HEK293 (cell line): ENCODE results near the gene ALOX5AP.

Experiments used
- CTCF ChIA-PET: fragments of 350-600 bp; formaldehyde crosslinking; extraction: SDS; loops from one replicate; lab custom pipeline; 2021; ENCODE audit warnings: antibody characterized with exemption; lab: Yijun Ruan, JAX
- POLR2A ChIA-PET: fragments of 300-600 bp; formaldehyde crosslinking; extraction: SDS; loops from one replicate; lab custom pipeline; 2020; ENCODE audit warnings: antibody characterized with exemption, inconsistent platforms; lab: Yijun Ruan, JAX
- H3K27ac ChIP-seq: fragments of 200-500 bp; sonication (Bioruptor generic); 2 replicates; pipeline ENCODE4 v1.5.1; 2014; ENCODE audit warnings: low read depth, low read length, control low read depth, inconsistent platforms; ENCODE audit errors: extremely low read depth
- H3K36me3 ChIP-seq, 2 experiments: fragments of 200-500 bp in 1 of 2; sonication (Bioruptor generic) in 1 of 2; 1 replicate in 1 of 2; 2 replicates in 1 of 2; pipeline ENCODE4 v1.5.1; 2014 to 2017; ENCODE audit warnings: inconsistent platforms in 2 of 2, low read length in 2 of 2; ENCODE audit not compliant: control insufficient read depth in 2 of 2, insufficient read depth in 1 of 2
- H3K4me1 ChIP-seq: fragments of 200-500 bp; sonication (Bioruptor generic); 2 replicates; pipeline ENCODE4 v1.5.1; 2014; ENCODE audit warnings: mild to moderate bottlenecking, low read length, inconsistent platforms; ENCODE audit not compliant: control insufficient read depth, insufficient read depth
- H3K4me3 ChIP-seq: 2 replicates; pipeline ENCODE4 v1.5.1; 2011; ENCODE audit warnings: low read depth, mild to moderate bottlenecking, control low read depth, low read length, moderate library complexity
- H3K9me3 ChIP-seq: fragments of 200-500 bp; sonication (Bioruptor generic); 2 replicates; pipeline ENCODE4 v1.5.1; 2014; ENCODE audit warnings: low read depth, low read length, inconsistent platforms; ENCODE audit not compliant: control insufficient read depth, insufficient read depth
- IKZF3 ChIP-seq: fragments of 450-650 bp; IDR thresholded peaks from 2 replicates; pipeline ENCODE4 v1.5.0; 2018; ENCODE audit warnings: missing biosample characterization, mild to moderate bottlenecking, missing genetic modification characterization, moderate library complexity
- PATZ1 ChIP-seq: fragments of 450-650 bp; formaldehyde crosslinking; IDR thresholded peaks from 2 replicates; pipeline ENCODE4 v1.5.1; 2016; ENCODE audit warnings: missing biosample characterization, missing genetic modification characterization
- ZBTB7A ChIP-seq: fragments of 450-650 bp; formaldehyde crosslinking; IDR thresholded peaks from 2 replicates; pipeline ENCODE4 v1.5.1; 2016; ENCODE audit warnings: low read depth, missing biosample characterization, missing genetic modification characterization
- ZFP41 ChIP-seq: fragments of 450-650 bp; formaldehyde crosslinking; IDR thresholded peaks from 2 replicates; pipeline ENCODE4 v1.5.1; 2016; ENCODE audit warnings: missing biosample characterization, missing genetic modification characterization, borderline replicate concordance
- ZNF112 ChIP-seq: fragments of 450-650 bp; formaldehyde crosslinking; IDR thresholded peaks from 2 replicates; pipeline ENCODE4 v1.5.0; 2017; ENCODE audit warnings: missing biosample characterization, missing genetic modification characterization
- ZNF174 ChIP-seq: fragments of 450-650 bp; formaldehyde crosslinking; IDR thresholded peaks from 2 replicates; pipeline ENCODE4 v1.5.0; 2017; ENCODE audit warnings: missing biosample characterization, mild to moderate bottlenecking, missing genetic modification characterization
- ZNF184 ChIP-seq: fragments of 450-650 bp; IDR thresholded peaks from 2 replicates; pipeline ENCODE4 v1.5.1; 2018; ENCODE audit warnings: missing biosample characterization, mild to moderate bottlenecking, missing genetic modification characterization
- ZNF223 ChIP-seq: fragments of 450-650 bp; formaldehyde crosslinking; IDR thresholded peaks from 2 replicates; pipeline ENCODE4 v1.5.1; 2016; ENCODE audit warnings: missing biosample characterization, missing genetic modification characterization
- ZNF248 ChIP-seq: fragments of 450-650 bp; formaldehyde crosslinking; IDR thresholded peaks from 2 replicates; pipeline ENCODE4 v1.5.1; 2017; ENCODE audit warnings: missing biosample characterization, missing genetic modification characterization
- ZNF449 ChIP-seq: fragments of 450-650 bp; formaldehyde crosslinking; IDR thresholded peaks from 2 replicates; pipeline ENCODE4 v1.5.1; 2017; ENCODE audit warnings: missing biosample characterization, mild to moderate bottlenecking, missing genetic modification characterization, moderate library complexity
- ZNF530 ChIP-seq: fragments of 450-650 bp; formaldehyde crosslinking; IDR thresholded peaks from 2 replicates; pipeline ENCODE4 v1.5.1; 2016; ENCODE audit warnings: low read depth, missing biosample characterization, missing genetic modification characterization
- ZNF658 ChIP-seq: fragments of 450-650 bp; formaldehyde crosslinking; IDR thresholded peaks from 2 replicates; pipeline ENCODE4; 2016; ENCODE audit warnings: missing biosample characterization, missing genetic modification characterization
- ZNF664 ChIP-seq: fragments of 450-650 bp; formaldehyde crosslinking; IDR thresholded peaks from 2 replicates; pipeline ENCODE4 v1.5.1; 2016; ENCODE audit warnings: missing biosample characterization, missing genetic modification characterization
- ZNF670 ChIP-seq: fragments of 450-650 bp; formaldehyde crosslinking; IDR thresholded peaks from 2 replicates; pipeline ENCODE4 v1.5.1; 2016; ENCODE audit warnings: missing biosample characterization, missing genetic modification characterization, low read depth
- ZNF768 ChIP-seq: fragments of 450-650 bp; formaldehyde crosslinking; IDR thresholded peaks from 2 replicates; pipeline ENCODE4 v1.5.1; 2018; ENCODE audit warnings: missing biosample characterization, mild to moderate bottlenecking, missing genetic modification characterization
- ZNF792 ChIP-seq: fragments of 450-650 bp; formaldehyde crosslinking; IDR thresholded peaks from 2 replicates; pipeline ENCODE4 v1.5.1; 2016; ENCODE audit warnings: missing biosample characterization, missing genetic modification characterization
- ZSCAN23 ChIP-seq: fragments of 450-650 bp; formaldehyde crosslinking; IDR thresholded peaks from 2 replicates; pipeline ENCODE4 v1.5.1; 2016; ENCODE audit warnings: missing biosample characterization, missing genetic modification characterization
- TF ChIP-seq, protein P1 (sequence below): sonication (generic); formaldehyde crosslinking; IDR thresholded peaks from 2 replicates; pipeline ENCODE4 v1.8.1; 2022; ENCODE audit warnings: mild to moderate bottlenecking, moderate library complexity, missing genetic modification reagents
- TF ChIP-seq, protein P2 (sequence below): fragments of 450-650 bp; formaldehyde crosslinking; IDR thresholded peaks from 2 replicates; pipeline ENCODE4 v1.5.1; 2016; ENCODE audit warnings: missing biosample characterization, missing genetic modification characterization
- TF ChIP-seq, protein P3 (sequence below): fragments of 450-650 bp; formaldehyde crosslinking; IDR thresholded peaks from 2 replicates; pipeline ENCODE4 v1.5.1; 2016; ENCODE audit warnings: missing biosample characterization, missing genetic modification characterization

ALOX5AP gene

GRCh38 chr13:30735872-30736175 lies 481 bp downstream of the ALOX5AP start (continued):
- TF ChIP-seq ZNF174 (tag by site-specific recombination) (no peak), ZNF768 (no peak), ZNF184 (no peak), ZNF530 (no peak), ZFP41 (no peak), PATZ1 (tag by site-specific recombination) (no peak)
- TF ChIP-seq, protein P1, sequence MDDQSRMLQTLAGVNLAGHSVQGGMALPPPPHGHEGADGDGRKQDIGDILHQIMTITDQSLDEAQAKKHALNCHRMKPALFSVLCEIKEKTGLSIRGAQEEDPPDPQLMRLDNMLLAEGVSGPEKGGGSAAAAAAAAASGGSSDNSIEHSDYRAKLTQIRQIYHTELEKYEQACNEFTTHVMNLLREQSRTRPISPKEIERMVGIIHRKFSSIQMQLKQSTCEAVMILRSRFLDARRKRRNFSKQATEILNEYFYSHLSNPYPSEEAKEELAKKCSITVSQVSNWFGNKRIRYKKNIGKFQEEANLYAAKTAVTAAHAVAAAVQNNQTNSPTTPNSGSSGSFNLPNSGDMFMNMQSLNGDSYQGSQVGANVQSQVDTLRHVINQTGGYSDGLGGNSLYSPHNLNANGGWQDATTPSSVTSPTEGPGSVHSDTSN (CRISPR knock-in tag) = no peak

DNA sequence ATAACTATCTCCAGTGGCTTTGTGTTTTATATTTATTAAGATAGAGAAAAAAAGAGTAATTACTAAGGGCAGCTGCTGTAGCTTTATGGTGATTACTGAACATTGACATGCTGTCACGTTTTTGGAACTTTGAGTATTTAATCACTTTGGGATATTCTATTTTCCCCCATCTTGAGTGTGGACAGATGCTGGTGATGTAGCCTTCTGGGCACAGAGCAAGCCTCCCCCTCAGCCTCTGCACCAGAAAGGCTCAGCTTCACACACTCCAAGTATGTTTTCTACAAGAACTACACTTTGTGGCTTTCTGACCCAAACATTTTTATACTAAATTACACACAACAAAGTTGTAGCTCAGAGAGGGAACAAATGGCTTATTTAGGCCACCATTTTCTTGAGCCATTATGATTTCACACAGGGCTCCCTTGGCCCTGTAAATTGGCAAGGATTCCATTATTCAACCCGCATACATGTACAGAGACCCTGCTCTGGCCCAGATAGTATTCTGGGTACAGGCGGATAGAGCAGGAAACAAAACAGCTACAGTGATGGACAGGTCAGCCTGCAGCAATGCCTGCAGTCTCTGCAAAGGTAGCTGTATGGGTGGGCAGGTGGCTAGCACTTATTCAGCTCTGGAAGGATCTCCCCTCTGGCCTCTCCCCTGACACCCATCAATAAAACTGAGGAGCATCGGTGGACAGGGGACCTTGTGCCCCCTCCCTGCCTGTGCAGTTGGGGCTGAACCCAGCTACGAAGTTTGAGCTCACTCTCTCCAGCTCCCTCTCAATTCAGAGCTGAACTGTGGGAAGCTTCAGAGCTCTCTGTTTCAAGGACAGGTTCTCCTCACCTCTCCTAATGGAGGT lies 1.3 kb downstream of the ALOX5AP start:
- Histone ChIP-seq H3K4me3 (no peak overlapping the region), H3K36me3 (no peaks in the 10 kb centered on the region), H3K4me1 (no peaks in the 10 kb centered on the region; the same call in 1 of the 2 replicates), H3K9me3 (no peaks in the 10 kb centered on the region), H3K27ac (no peak overlapping the region)
- ChIA-PET POLR2A (no interaction called here), CTCF (interaction anchor here (0.6 kb wide), 1 partner anchor 123 kb away, joined by 4 read pairs; no protein-coding TSS in a partner anchor)
- TF ChIP-seq ZNF174 (tag by site-specific recombination) (no peak), IKZF3 (tag by site-specific recombination) (no peak), ZNF658 (tag by site-specific recombination) (no peak), ZBTB7A (tag by site-specific recombination) (no peak), ZSCAN23 (tag by site-specific recombination) (no peak), ZNF792 (tag by site-specific recombination) (no peak), ZNF664 (tag by site-specific recombination) (no peak), ZNF248 (no peak), ZNF223 (tag by site-specific recombination) (no peak), ZNF449 (tag by site-specific recombination) (no peak), ZNF670 (no peak), ZNF112 (no peak)
- TF ChIP-seq, protein P2, sequence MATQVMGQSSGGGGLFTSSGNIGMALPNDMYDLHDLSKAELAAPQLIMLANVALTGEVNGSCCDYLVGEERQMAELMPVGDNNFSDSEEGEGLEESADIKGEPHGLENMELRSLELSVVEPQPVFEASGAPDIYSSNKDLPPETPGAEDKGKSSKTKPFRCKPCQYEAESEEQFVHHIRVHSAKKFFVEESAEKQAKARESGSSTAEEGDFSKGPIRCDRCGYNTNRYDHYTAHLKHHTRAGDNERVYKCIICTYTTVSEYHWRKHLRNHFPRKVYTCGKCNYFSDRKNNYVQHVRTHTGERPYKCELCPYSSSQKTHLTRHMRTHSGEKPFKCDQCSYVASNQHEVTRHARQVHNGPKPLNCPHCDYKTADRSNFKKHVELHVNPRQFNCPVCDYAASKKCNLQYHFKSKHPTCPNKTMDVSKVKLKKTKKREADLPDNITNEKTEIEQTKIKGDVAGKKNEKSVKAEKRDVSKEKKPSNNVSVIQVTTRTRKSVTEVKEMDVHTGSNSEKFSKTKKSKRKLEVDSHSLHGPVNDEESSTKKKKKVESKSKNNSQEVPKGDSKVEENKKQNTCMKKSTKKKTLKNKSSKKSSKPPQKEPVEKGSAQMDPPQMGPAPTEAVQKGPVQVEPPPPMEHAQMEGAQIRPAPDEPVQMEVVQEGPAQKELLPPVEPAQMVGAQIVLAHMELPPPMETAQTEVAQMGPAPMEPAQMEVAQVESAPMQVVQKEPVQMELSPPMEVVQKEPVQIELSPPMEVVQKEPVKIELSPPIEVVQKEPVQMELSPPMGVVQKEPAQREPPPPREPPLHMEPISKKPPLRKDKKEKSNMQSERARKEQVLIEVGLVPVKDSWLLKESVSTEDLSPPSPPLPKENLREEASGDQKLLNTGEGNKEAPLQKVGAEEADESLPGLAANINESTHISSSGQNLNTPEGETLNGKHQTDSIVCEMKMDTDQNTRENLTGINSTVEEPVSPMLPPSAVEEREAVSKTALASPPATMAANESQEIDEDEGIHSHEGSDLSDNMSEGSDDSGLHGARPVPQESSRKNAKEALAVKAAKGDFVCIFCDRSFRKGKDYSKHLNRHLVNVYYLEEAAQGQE = no peak
- TF ChIP-seq, protein P3, sequence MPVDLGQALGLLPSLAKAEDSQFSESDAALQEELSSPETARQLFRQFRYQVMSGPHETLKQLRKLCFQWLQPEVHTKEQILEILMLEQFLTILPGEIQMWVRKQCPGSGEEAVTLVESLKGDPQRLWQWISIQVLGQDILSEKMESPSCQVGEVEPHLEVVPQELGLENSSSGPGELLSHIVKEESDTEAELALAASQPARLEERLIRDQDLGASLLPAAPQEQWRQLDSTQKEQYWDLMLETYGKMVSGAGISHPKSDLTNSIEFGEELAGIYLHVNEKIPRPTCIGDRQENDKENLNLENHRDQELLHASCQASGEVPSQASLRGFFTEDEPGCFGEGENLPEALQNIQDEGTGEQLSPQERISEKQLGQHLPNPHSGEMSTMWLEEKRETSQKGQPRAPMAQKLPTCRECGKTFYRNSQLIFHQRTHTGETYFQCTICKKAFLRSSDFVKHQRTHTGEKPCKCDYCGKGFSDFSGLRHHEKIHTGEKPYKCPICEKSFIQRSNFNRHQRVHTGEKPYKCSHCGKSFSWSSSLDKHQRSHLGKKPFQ (tag by site-specific recombination) = no peak
